Posterior cingulate gyrus (tissue), 11 donors: Measurements from ENCODE around the gene ARHGDIB.

Experiments
- DNase-seq, 10 donors: peaks; one replicate each; pipeline versions ENCODE4 v3.0.0 to v3.0.0-alpha.2; 2020 to 2021; ENCODE audit warnings: mixed read lengths in 3 of 10
- intact Hi-C: fragments of 100-400 bp; cut with DNase I; formaldehyde crosslinking; loops from one replicate; pipeline ENCODE4 v1.15.1; 2023

Gene ARHGDIB

DNA sequence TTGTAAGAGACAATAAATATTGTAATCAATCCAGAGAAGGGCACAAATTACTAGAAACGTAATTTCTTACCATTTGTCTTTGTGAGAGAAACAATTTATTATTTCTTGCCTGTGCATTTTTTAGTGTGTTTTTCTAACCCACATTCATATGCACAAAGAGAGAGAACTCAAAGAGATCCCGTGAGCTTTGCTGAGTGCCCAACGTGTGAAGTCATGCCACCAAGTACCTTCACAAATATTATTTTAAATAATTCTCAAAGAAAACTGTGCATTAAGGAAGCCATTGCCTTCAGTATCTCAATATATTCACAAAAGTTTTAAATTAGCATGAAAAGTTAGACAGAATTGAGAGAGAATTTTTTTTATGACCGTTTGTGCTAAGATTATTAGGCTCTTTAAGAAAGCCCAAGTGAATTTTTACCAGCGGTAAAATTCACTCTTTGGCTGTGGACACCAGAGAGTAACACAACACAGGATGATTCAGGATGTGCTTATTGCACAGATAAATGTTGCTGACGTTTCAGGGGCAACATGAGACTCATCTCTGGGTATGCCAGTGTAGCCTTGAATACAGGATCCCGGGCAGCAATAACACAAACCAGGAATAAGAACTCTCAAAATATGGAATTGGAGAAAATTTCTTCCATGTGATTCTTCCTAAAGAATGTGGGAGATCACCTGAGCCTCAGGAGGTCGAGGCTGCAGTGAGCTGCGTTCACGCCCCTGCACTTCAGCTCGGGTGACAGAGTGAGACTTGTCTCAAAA is 2.9 kb downstream of the ARHGDIB start:
- DNase-seq = no peak
- intact Hi-C loops = loop anchor here (10.0 kb wide), 1 partner anchor 74 kb away; the partner anchor contains the start of gene MGP

DNA sequence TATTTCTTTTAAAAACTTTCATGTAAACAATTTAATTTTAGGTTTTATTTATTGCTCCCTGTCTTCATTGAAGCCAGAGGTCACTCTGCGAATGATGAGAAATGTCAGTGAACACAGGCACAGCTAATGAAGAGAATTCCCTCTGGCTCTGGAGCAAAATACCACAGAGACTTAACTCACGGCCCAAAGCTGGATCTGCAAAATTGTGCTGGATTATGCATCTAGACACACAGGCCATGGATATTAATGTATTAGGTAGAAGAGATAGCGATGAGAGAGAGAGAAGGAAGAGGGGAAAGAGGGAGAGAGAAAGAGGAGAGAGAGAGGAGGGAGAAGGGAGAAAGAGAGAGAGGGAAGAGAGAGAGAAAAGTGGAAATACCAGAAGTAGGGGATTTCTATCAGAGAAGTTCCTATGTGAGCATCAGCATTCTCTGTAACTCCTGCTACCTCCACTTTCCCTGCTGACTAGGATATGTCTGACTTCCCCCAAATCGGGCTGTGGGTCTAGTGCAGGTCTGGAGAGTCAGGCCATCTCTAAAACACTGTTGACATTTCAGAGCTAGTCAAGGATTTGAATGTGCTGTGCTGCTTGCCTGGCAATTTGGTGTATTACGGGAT is 3.7 kb downstream of the ARHGDIB start:
- intact Hi-C loops = loop anchor here (10.0 kb wide), 1 partner anchor 73 kb away; the partner anchor contains the start of gene MGP
- no peak for DNase-seq

DNA sequence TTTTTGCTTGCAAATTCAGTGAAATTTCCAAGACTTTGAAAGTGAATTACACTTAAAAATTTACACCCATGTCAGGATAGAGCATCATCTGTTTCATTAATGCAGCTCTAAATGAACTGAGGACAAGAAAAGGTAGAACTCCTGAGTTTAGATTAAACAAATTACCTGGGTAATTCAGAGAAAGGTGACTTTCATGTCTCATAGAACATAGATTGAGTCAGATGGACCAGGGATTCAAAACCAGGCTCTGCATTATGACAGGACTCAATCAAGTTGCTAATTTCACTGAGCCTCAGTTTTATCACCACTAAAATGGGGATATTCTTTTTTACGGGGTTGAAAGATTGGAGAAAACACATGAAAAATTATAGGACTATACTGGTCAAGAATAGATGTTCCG is 4.5 kb downstream of the ARHGDIB start:
- DNase-seq = no peak
- intact Hi-C loops = loop anchor here (10.0 kb wide), 1 partner anchor 72 kb away; the partner anchor contains the start of gene MGP

DNA sequence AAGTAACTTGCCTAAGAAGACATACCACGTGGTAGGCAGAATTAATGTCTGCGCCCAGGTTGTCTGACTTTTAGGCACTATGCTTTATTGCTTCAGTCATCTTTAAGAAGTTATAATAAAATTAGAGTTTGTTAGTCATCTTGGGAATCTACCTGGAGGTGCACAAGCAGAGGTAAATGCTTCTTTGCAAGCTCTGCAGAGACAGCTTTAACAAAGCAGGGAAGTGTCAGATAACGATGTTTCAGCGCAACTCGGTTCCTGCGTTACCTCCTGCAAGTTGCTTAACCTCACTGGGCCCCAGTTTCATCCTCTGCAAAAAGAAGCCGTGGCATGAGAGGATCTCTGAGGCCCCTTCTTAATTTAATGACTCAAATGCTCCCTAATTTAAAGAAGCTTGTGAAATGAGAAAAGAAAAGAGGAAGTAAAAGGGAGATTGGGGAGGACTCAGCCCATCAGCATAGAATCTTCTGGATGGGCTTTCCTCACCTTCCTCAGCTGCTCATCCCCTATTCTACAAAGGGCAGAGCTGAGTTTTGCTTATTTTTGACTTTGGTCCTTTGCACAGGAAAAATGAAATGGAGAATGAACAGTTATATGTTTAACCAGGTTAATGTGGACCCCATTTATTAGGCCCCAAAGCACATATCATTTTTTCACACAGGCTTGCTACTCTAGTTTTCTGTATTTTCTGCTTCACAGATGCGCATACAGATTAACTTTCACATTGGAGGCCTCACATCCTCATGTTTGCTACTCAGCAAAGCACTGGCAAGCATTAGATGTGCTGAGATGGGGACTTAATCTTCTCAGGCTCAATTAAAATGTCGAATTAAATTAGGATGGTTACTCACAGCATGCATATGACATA is 5.1 kb downstream of the ARHGDIB start:
- intact Hi-C loops = loop anchor here (10.0 kb wide), 1 partner anchor 71 kb away; the partner anchor contains the start of gene MGP
- DNase-seq = no peak

DNA sequence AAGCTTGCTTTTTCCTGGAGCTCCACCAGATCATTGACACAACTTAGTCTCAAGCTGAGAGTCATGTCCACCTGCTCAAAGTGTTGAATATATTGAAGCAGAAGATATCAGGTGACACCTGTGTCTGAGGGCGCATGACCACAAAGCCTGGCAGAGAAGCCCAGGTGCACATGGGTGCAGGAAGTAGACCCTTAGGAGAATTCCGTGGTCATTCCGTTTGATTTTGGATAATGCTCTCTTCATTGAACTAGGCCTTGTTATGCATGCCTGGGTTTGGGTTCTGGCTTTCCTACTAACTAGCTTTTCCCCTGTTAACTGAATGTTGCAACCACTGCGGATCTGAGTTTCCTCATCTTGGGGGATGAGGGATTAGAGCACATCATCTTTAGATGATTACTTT is 7.1 kb downstream of the ARHGDIB start:
- DNase-seq = no peak
- intact Hi-C loops = loop anchor here (10.0 kb wide), 1 partner anchor 69 kb away; the partner anchor contains the start of gene MGP

DNA sequence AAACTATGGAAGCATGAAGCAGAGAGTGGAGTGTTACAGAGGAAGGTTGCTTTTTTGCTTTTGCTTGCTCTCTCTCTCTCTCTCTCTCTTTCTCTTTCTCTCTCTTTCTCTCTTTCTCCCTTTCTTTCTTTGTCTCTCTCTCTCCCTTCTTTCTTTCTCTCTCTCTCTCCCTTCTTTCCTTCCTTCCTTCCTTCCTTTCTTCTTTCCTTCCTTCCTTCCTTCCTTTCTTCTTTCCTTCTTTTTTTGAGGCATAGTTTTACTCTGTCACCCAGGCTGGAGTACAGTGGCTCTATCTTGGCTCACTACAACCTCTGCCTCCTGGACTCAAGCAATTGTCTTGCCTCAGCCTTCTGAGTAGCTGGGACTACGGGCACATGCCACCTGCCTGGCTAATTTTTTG is 7.6 kb downstream of the ARHGDIB start:
- no peak for DNase-seq
- intact Hi-C loops = loop anchor here (10.0 kb wide), 1 partner anchor 69 kb away; the partner anchor contains the start of gene MGP

DNA sequence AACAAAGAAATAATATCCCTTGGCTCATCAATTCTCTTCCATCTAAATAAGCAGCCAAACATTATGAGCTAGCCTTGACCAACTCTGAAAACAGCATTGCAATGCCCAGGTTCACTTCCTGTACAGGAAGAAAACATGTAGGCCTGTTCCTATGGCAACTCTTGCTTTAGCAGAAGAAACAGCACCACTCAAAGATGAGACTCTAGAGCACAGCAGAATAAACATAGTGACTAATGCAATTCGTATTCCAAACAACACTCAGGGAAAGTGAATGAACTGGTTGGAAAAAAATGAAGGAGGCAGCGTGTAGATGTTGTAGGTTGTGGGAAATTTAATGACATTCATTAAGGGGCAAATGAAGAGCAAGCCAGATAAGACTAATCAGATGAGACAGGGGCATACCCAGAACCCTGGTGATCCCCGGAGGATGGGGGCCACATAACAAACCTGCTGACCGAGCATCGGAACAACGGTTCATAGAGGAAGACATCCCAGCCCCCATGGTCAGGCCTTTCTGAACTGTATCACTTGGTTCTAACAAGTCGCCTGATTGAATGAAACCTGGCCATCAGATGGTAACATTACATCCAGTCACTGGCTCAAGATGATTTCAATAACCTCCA is 9.0 kb downstream of the ARHGDIB start:
- no peak for DNase-seq
- intact Hi-C loops = loop anchor here (10.0 kb wide), 1 partner anchor 68 kb away; the partner anchor contains the start of gene MGP

DNA sequence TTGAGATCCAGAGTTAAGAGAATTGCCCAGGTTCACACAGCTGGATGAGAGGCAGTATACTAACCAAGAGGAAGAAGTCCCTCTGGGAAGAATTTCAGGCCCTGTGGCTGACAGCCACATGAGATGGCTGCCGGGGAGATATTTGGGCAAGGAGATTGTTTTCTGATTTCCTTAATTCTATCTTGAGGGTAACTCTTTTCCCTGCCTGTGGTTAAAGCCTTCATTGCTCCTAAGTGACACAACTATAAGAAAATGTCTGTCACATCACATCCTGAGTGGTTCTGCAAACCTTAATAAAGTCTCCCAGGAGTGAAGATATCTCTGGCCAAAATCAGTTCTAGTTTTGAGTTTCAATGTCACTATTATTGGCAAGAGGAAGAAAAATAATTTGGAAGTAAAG is 9.6 kb downstream of the ARHGDIB start:
- no peak for DNase-seq
- intact Hi-C loops = loop anchor here (10.0 kb wide), 1 partner anchor 67 kb away; the partner anchor contains the start of gene MGP

DNA sequence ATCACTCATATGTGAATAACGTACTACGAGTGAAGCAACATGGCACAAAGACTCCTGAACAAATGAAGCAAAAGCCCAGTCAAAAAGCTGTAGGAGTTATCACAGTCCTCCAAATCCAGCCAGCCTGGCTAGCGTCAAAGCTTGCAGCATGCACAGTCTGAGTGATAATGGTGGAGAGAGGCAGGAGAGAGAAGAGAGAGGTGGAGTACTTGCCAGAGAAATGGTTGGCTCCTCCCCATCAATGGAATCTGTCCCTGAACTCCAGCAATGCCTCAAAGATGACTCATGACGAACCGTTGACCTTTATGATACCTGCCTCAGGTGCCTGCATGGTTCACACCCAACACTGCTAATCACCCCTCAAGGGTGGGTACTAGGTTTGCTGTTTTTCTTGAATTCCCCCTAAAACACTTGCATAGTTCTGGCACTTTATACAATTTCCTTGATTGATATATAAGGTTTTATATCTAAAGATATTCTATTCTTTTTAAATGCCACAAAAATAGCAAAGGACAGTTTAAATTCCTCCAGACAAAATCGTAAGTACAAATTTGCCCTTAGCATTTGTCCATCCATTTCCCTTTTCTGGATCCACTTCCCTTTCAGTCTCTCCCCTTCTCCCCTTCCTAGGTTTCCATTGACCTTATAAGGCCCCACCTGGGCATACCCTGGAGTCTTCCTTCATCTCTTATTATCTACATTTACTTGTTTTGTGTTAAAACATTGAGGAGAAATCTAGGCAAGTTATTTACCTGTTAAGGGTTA is 10.2 kb downstream of the ARHGDIB start:
- DNase-seq = no peak
- intact Hi-C loops = loop anchor here (10.0 kb wide), 1 partner anchor 66 kb away; the partner anchor contains the start of gene MGP

DNA sequence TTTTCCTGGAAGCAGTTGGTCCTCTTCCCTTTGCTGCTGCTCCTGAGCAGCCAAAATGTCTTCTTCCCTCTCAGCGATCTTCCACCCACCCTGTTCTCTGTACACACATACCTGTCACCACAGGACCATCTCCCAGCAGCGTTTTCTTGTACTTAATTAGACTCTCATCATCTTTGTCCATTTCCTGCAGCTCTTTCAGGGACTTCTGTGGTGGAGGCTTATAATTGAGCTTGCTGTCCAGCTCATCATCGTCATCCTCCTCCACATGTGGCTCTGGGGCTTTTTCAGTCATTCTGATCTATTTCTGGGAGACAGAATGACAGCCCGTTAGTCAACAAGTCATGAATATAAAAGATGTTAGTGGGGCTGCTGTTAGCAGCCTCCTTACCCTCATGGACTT is 11.0 kb downstream of the ARHGDIB start:
- intact Hi-C loops = loop anchor here (10.0 kb wide), 1 partner anchor 66 kb away; the partner anchor contains the start of gene MGP
- DNase-seq = no peak

DNA sequence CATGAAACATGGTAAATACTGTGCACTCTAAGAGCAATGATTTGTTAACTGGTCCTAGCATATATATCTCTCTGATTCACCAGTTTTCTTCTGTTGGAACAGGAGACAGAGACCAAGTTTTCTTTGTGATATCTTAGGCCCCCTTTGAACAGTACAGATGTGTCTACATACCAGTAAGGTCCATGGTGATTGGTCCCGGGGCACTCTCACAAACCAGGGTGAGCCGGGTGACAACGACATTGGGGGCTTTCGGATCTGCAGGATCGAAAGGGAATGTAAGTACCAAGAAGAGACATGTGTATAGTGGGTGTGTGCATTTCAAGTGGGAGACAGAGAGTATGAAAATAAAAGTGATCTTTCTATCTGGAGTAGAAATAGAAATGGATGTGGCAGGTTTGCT is 11.8 kb downstream of the ARHGDIB start:
- intact Hi-C loops = loop anchor here (10.0 kb wide), 1 partner anchor 65 kb away; the partner anchor contains the start of gene MGP
- no peak for DNase-seq

DNA sequence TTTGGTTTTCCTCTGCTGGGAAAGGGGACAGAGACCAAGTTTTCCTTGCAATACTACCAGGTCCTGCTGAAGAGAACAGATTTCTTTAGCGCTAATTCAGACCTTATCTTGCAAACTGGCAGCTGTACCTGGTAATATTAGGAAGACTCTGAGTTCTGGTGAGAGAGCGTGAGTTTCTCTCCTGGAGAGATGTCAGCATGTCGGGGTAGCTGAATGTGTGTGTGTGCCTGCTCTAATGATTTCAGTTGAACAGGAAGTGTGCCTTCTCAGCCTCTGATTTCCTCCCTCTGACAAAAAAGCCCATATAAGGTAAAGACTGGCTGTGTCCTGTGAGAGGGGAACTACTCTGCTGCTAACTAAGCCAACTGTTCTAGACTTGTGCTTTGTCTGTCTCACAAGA is 12.7 kb downstream of the ARHGDIB start:
- intact Hi-C loops = no loop called here
- no peak for DNase-seq

DNA sequence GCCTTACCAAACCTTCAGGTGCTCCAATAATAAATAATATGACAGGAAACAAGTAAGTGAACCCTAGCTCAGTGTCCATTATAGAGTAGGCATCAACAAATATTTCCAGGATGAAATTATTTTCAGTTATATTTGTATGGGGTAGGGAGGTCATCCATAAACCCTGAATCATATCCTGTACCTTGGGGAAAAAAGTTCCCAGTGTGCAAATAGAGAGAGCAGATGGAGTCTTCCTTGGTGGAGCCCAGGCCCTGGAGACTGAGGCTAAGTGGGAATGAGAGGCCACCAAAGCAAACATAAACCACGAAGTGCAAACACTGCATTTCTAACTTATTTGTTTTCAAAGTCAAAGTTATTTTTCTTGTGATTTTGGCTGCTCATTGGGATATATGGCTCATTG is 14.5 kb downstream of the ARHGDIB start:
- no peak for DNase-seq
- intact Hi-C loops = no loop called here

DNA sequence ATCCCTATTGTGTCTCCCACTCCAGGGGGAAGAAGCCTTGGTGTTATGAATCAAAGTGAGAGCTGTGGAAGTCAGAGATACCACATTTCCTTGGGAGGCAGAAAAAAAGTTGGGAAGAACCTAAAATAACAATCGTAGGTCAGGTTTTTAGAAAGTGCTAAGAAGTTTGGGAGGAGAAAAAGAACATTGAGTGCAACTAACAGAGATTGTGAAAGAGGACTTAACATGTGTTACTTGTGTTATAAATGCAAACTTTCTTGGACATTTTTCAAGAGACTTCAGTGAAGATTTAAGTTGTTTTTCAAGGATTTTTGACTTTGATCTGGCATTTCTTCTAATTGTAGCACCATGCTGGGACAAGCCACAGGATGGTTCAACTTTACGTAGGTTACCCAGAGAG is 15.2 kb downstream of the ARHGDIB start:
- DNase-seq = no peak
- intact Hi-C loops = no loop called here

DNA sequence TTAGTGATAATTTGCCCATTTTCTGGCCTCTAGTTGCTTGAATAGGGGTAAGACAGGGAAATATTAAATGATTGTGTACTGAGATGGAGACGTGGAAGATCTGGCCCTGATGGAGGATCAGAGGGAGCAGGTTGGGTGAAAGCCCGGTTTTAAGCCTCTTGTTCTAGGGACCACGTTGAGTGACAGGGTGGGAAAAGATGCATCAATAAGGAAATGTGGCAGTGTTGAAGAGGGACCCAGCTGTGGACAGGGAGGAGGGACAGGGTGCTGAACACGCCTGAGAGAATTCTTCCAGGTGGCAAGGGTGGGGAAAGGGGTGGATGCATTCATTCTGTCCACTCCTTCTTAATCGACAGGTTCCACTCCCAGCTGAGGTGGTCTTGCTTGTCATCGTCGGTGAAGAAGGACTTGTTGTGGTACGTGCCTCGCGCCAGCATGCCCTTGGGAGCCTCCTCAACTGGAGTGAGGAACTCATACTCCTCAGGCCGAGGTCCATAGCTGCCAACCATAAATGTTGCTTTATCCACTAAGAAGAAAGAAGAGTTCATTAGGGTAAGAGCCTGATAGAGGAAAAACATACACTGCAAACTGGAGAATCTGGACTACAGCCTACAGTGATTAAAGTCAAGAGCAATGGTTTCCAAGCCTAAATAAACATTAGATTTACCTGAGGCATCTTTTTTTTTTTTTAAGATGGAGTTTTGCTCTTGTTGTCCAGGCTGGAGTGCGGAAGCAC is 19.0 kb downstream of the ARHGDIB start:
- no peak for DNase-seq
- intact Hi-C loops = no loop called here

DNA sequence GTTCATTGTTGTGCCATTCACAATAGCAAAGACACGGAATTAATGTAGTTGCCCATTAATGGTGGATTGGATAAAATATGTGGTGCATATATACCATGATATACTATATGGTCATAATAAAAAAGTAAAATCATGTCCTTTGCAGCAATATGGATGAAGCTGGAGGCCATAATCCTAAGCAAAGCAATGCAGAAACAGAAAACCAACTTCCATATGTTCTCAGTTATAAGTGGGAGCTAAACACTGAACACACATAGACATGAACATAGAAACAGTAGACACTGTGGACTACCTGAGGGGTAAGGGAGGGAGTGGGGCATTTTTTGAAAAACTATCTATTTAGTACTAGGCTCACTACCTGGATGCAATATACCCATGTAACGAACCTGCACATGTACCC is 20.0 kb downstream of the ARHGDIB start:
- intact Hi-C loops = no loop called here
- DNase-seq = no peak

DNA sequence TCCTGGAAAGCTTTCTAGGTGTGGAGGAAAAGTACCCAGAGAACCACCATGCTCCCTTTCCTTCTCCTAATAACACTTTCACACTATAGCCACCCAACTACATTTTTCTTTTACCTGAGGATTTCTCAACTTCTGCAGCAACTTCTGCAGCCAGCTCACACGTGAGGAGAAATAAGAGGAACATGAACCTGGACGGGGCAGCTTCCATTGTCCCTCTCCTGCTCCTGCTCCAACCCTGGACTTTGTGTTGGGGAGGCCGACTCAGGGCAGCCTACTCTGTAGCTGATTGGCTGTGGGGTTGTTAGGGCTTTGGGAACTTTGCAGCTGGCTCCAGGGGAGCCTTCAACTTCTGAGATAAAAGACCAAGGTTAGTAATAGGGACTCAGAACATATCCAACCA is 23.1 kb downstream of the ARHGDIB start, which contains the start of gene ERP27:
Gene ERP27 (minus strand): TSS at position 237 of the 400 bp plus-strand sequence. CDS start 29 bp downstream, at position 208.
- DNase-seq = no peak
- intact Hi-C loops = no loop called here

DNA sequence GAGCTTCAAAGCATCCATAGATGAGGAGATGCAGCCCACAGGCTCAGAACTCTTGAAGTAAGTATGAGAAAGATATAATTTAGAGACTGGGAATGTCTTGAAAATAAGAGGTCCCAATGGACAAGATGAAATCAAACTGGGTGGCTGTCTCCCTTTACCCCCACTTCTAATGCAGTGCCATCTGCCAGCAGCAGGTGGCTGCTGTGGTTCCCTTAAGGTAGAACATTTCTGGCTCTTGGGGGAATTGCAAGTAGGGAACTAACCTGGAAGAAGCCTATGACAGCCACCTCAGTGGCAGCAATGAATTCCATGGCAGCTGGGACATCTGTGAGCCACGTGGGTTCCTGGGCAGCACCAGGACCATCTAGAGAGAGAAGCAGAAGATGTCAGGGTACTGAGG is 23.7 kb downstream of the ARHGDIB start:
- no peak for DNase-seq
- intact Hi-C loops = no loop called here

DNA sequence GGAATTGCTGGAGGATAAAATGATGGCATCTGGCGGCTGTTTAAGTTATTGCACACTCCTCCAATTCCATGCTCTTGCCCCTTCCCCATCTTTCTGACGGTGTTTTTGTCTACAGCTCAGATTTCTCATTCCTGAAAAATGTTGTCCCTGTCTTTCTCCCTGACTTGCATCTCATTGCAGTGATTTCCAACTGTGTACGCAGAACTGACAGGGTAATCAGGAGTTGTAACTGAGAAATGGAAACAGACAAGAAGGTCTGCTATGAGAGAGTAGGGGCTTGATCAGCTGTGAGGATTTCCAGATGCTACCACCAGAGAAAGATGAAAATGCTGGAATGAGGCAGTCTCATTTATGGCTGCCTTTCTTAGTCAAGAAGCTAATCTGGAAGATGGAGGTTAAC is 24.4 kb downstream of the ARHGDIB start:
- DNase-seq = no peak
- intact Hi-C loops = no loop called here
